ENCODE data around the gene DGKI. TPM values are rescaled to one million over a fixed set of nuclear protein-coding genes. Genes with fewer than 3 reads are reported as not detected.

The DGKI gene
- total RNA-seq, 2 donors from 2014 or later = 0.04 to 0.64 TPM

DNA sequence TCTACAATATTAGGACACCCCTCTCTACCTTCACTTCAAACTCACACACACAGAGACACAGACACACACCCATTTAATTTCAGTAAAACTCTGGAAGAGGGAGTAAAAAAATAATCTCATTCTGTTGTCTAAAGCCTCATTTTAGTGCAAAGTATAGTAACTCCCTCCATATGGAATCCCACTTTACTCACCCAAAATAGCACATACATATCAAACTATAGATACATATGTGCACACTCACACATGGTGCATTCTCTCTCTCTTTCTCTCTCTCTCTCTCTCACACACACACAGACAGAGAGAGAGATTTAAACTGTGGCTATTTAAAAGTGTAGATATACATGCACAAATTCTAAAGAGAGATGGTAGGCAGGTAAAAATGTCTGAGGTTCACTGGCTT, 323.6 kb downstream of the DGKI start:
- TF ChIP-seq, protein P1, sequence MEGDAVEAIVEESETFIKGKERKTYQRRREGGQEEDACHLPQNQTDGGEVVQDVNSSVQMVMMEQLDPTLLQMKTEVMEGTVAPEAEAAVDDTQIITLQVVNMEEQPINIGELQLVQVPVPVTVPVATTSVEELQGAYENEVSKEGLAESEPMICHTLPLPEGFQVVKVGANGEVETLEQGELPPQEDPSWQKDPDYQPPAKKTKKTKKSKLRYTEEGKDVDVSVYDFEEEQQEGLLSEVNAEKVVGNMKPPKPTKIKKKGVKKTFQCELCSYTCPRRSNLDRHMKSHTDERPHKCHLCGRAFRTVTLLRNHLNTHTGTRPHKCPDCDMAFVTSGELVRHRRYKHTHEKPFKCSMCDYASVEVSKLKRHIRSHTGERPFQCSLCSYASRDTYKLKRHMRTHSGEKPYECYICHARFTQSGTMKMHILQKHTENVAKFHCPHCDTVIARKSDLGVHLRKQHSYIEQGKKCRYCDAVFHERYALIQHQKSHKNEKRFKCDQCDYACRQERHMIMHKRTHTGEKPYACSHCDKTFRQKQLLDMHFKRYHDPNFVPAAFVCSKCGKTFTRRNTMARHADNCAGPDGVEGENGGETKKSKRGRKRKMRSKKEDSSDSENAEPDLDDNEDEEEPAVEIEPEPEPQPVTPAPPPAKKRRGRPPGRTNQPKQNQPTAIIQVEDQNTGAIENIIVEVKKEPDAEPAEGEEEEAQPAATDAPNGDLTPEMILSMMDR (conservative IDR thresholded peaks at IDR 0.05) = no peak
- no peaks in the 10 kb centered on the region for H3K36me3 Mint-ChIP-seq (ENCODE audit: low read depth)
- peaks cover 2% of the 10 kb centered on the region for H3K27me3 Mint-ChIP-seq (ENCODE audit: insufficient read depth)
- no peaks in the 10 kb centered on the region for H3K9me3 ChIP-seq (ENCODE audit: control insufficient read depth, low read length)
- H3K9ac ChIP-seq (ENCODE audit: extremely low read depth, low read length, poor library complexity, severe bottlenecking) = no peak overlapping the region
- H3K9me3 Mint-ChIP-seq = no peaks in the 10 kb centered on the region
- H3K4me1 ChIP-seq (ENCODE audit: control insufficient read depth, insufficient read depth, low read length) = no peaks in the 10 kb centered on the region
- no peaks in the 10 kb centered on the region for H3K27me3 ChIP-seq (ENCODE audit: control insufficient read depth, insufficient read depth, low read length, poor library complexity, severe bottlenecking)
- no peaks in the 10 kb centered on the region for H3K4me1 Mint-ChIP-seq
- DNase-seq = no peak
- no peak overlapping the region for H3K4me3 ChIP-seq (ENCODE audit: low read length)
- no peak overlapping the region for H3K4me3 Mint-ChIP-seq
- H3K36me3 ChIP-seq (ENCODE audit: control insufficient read depth, insufficient read depth, low read length) = no peaks in the 10 kb centered on the region
- no peak overlapping the region for H3K27ac Mint-ChIP-seq
- no peak overlapping the region for H3K27ac ChIP-seq (ENCODE audit: low read depth, low read length)

DNA sequence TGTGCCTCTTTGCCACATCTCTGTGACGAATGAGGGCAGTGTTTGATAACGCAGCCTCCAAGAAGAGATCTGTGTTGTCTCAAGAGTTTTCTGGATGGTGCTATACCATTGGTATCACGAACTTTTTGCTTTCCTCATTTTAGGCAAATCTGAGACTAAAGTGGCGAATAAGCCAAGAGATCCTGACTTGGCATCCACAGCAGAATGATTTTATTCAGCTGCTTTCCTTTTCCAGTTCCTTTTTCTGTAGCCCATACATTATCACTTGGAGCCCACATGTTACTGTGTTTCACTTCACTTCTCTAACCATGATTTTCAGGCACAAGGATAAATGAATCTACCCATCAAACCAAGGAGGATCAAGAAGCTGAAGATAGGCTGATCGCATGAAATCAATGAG, 325.3 kb downstream of the DGKI start:
- H3K4me3 ChIP-seq (ENCODE audit: low read length) = no peak overlapping the region
- H3K27me3 Mint-ChIP-seq (ENCODE audit: insufficient read depth) = peaks cover 2% of the 10 kb centered on the region
- WGBS, 2 experiments (ENCODE audit: insufficient coverage in 1 of 2, insufficient read length in 1 of 2) = 91 to 97% methylated on average over 5 of the region's 5 CpGs
- no peak overlapping the region for H3K27ac ChIP-seq (ENCODE audit: low read depth, low read length)
- H3K4me1 Mint-ChIP-seq = no peaks in the 10 kb centered on the region
- no peak for DNase-seq
- H3K36me3 Mint-ChIP-seq (ENCODE audit: low read depth) = no peaks in the 10 kb centered on the region
- no peak overlapping the region for H3K27ac Mint-ChIP-seq
- TF ChIP-seq, protein P1 (conservative IDR thresholded peaks at IDR 0.05) = no peak
- H3K4me3 Mint-ChIP-seq = no peak overlapping the region
- H3K27me3 ChIP-seq (ENCODE audit: control insufficient read depth, insufficient read depth, low read length, poor library complexity, severe bottlenecking) = no peaks in the 10 kb centered on the region
- no peaks in the 10 kb centered on the region for H3K36me3 ChIP-seq (ENCODE audit: control insufficient read depth, insufficient read depth, low read length)
- no peak overlapping the region for H3K9ac ChIP-seq (ENCODE audit: extremely low read depth, low read length, poor library complexity, severe bottlenecking)
- H3K9me3 Mint-ChIP-seq = peaks cover 3% of the 10 kb centered on the region
- H3K9me3 ChIP-seq (ENCODE audit: control insufficient read depth, low read length) = no peaks in the 10 kb centered on the region
- H3K4me1 ChIP-seq (ENCODE audit: control insufficient read depth, insufficient read depth, low read length) = no peaks in the 10 kb centered on the region

DNA sequence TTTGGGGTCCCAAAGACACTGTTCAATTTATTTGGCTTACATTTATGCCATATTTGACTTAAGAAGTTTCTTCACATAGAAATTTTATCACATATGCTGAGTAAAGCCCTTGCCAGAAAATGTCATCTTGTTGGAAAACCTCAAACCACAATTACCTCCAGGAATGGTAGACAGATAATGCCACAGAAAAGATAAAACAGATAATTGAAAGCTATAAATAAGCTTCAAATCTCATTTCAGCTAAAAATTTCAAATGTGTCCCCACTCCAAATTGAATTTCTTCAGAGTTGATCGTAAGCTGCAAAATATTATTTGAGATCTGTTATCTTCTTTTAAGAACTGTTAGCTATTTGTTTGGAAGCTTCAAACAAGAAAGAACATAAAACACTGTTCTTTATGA, 326.8 kb downstream of the DGKI start:
- no peaks in the 10 kb centered on the region for H3K4me1 ChIP-seq (ENCODE audit: control insufficient read depth, insufficient read depth, low read length)
- no peak overlapping the region for H3K4me3 Mint-ChIP-seq
- no peaks in the 10 kb centered on the region for H3K36me3 ChIP-seq (ENCODE audit: control insufficient read depth, insufficient read depth, low read length)
- no peak overlapping the region for H3K4me3 ChIP-seq (ENCODE audit: low read length)
- H3K27ac ChIP-seq (ENCODE audit: low read depth, low read length) = no peak overlapping the region
- peaks cover 2% of the 10 kb centered on the region for H3K27me3 Mint-ChIP-seq (ENCODE audit: insufficient read depth)
- 100% methylated on average over 1 of the region's 1 CpG; no CpG with 5 or more reads in 1 of the 2 experiments for WGBS, 2 experiments (ENCODE audit: insufficient coverage in 1 of 2, insufficient read length in 1 of 2)
- H3K36me3 Mint-ChIP-seq (ENCODE audit: low read depth) = no peaks in the 10 kb centered on the region
- TF ChIP-seq, protein P1 (conservative IDR thresholded peaks at IDR 0.05) = no peak
- no peak overlapping the region for H3K27ac Mint-ChIP-seq
- no peak for DNase-seq
- H3K27me3 ChIP-seq (ENCODE audit: control insufficient read depth, insufficient read depth, low read length, poor library complexity, severe bottlenecking) = no peaks in the 10 kb centered on the region
- no peaks in the 10 kb centered on the region for H3K4me1 Mint-ChIP-seq
- peaks cover 3% of the 10 kb centered on the region for H3K9me3 Mint-ChIP-seq
- no peaks in the 10 kb centered on the region for H3K9me3 ChIP-seq (ENCODE audit: control insufficient read depth, low read length)
- no peak overlapping the region for H3K9ac ChIP-seq (ENCODE audit: extremely low read depth, low read length, poor library complexity, severe bottlenecking)
